ENCODE results near the gene ARSD. TPM values are rescaled to one million over a fixed set of nuclear protein-coding genes. Genes with fewer than 3 reads are reported as not detected.

ARSD gene
- total and polyA plus RNA-seq, 2 of the 13 experiments (the other 11 are each of a cell fraction or from before 2014, with no cell fraction given): 4.8 to 6.8 TPM

GRCh38 chrX:2955281-2955680, 26.1 kb upstream of the ARSD start:
- H2AFZ ChIP-seq (ENCODE audit: low read length): no peak overlapping the region
- 96% methylated on average over 6 of the region's 10 CpGs for WGBS (ENCODE audit: low lambda C conversion rate)
- H3K36me3 ChIP-seq (replicated peaks in 1 of 2; ENCODE audit: control insufficient read depth in 1 of 2, insufficient read depth in 2 of 2, low read length in 2 of 2): peaks cover 5 to 11% of the 10 kb centered on the region in 2 experiments; a peak in 3 of 5 replicates
- no peak for FAIRE-seq
- no peak for DNase-seq (ENCODE audit: low spot score)
- ChIA-PET CTCF (ENCODE audit: low intra/inter-chr PET ratio, low total read pairs) (no interaction called here), POLR2A (interaction anchor here (2.8 kb wide), 1 partner anchor 9 kb away, joined by 10 read pairs; a partner anchor contains a TSS)
- TF ChIP-seq ZSCAN22 (CRISPR knock-in tag; IDR thresholded peaks at IDR 0.05) (no peak), ZFP36 (IDR thresholded peaks at IDR 0.05; ENCODE audit: borderline replicate concordance, low read depth, low read length, partially characterized antibody) (no peak), SMAD9 (CRISPR knock-in tag; IDR thresholded peaks at IDR 0.05) (no peak), CENPX (CRISPR knock-in tag; IDR thresholded peaks at IDR 0.05) (no peak), RCOR2 (CRISPR knock-in tag; IDR thresholded peaks at IDR 0.05) (no peak), JUNB (CRISPR knock-in tag; IDR thresholded peaks at IDR 0.05; ENCODE audit: borderline replicate concordance) (no peak), KLF16 (CRISPR knock-in tag; IDR thresholded peaks at IDR 0.05) (no peak), POLR2AphosphoS5 (IDR thresholded peaks at IDR 0.05; ENCODE audit: low read depth, low read length) (no peak), ZNF556 (CRISPR knock-in tag; IDR thresholded peaks at IDR 0.05; ENCODE audit: borderline replicate concordance) (no peak), MXI1 (IDR thresholded peaks at IDR 0.05; ENCODE audit: borderline replicate concordance, low read depth, low read length) (no peak), ZNF225 (CRISPR knock-in tag; IDR thresholded peaks at IDR 0.05) (no peak), HOXD1 (CRISPR knock-in tag; IDR thresholded peaks at IDR 0.05) (no peak)
- TF ChIP-seq, protein P1, sequence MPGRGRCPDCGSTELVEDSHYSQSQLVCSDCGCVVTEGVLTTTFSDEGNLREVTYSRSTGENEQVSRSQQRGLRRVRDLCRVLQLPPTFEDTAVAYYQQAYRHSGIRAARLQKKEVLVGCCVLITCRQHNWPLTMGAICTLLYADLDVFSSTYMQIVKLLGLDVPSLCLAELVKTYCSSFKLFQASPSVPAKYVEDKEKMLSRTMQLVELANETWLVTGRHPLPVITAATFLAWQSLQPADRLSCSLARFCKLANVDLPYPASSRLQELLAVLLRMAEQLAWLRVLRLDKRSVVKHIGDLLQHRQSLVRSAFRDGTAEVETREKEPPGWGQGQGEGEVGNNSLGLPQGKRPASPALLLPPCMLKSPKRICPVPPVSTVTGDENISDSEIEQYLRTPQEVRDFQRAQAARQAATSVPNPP (CRISPR knock-in tag; IDR thresholded peaks at IDR 0.05): no peak
- TF ChIP-seq, protein P2, sequence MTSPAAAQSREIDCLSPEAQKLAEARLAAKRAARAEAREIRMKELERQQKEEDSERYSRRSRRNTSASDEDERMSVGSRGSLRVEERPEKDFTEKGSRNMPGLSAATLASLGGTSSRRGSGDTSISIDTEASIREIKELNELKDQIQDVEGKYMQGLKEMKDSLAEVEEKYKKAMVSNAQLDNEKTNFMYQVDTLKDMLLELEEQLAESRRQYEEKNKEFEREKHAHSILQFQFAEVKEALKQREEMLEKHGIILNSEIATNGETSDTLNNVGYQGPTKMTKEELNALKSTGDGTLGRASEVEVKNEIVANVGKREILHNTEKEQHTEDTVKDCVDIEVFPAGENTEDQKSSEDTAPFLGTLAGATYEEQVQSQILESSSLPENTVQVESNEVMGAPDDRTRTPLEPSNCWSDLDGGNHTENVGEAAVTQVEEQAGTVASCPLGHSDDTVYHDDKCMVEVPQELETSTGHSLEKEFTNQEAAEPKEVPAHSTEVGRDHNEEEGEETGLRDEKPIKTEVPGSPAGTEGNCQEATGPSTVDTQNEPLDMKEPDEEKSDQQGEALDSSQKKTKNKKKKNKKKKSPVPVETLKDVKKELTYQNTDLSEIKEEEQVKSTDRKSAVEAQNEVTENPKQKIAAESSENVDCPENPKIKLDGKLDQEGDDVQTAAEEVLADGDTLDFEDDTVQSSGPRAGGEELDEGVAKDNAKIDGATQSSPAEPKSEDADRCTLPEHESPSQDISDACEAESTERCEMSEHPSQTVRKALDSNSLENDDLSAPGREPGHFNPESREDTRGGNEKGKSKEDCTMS (CRISPR knock-in tag; conservative IDR thresholded peaks at IDR 0.05): no peak
- H3K9ac ChIP-seq (ENCODE audit: insufficient read depth, low read depth, low read length): no peak overlapping the region
- in situ Hi-C loops (cut with HindIII; ENCODE audit: extremely low pct_ligation_motif_present, low pct_unique_long_range_greater_than_20kb) (no loop called here), intact Hi-C loops (cut with micrococcal nuclease; ENCODE audit: unreplicated experiment) (no loop called here)
- no peaks in the 10 kb centered on the region for H3K79me2 ChIP-seq (ENCODE audit: insufficient read depth, low read length)
- no TSS peak for BruUV-seq (replicated peaks)
- H3K4me1 ChIP-seq (ENCODE audit: insufficient read depth, low read length): peaks cover 5% of the 10 kb centered on the region; the same call in 1 of the 2 replicates
- H3K27me3 ChIP-seq (ENCODE audit: control insufficient read depth in 1 of 2, insufficient read depth in 2 of 2, low read length in 2 of 2): no peaks in the 10 kb centered on the region
- no peaks in the 10 kb centered on the region for H3K9me3 ChIP-seq (ENCODE audit: low read length)
- H3K4me2 ChIP-seq (ENCODE audit: low read depth, low read length): no peak overlapping the region
- H4K20me1 ChIP-seq (ENCODE audit: insufficient read depth, low read length): no peaks in the 10 kb centered on the region
- no peak overlapping the region for H3K4me3 ChIP-seq (replicated peaks in 1 of 3; ENCODE audit: insufficient read depth in 1 of 3, low read depth in 2 of 3, low read length in 3 of 3)
- H3K27ac ChIP-seq (ENCODE audit: extremely low read length, insufficient read depth, low read length): no peak overlapping the region
- ATAC-seq: no peak
